HG03571 (cell line): ENCODE data around the gene ADAMTS14.

ENCODE experiments used
- ATAC-seq: cut with Tn5 transposase; IDR thresholded peaks from one replicate; pipeline ENCODE4 v1.9.1; 2021; ENCODE audit not compliant: unreplicated experiment

The ADAMTS14 gene

DNA sequence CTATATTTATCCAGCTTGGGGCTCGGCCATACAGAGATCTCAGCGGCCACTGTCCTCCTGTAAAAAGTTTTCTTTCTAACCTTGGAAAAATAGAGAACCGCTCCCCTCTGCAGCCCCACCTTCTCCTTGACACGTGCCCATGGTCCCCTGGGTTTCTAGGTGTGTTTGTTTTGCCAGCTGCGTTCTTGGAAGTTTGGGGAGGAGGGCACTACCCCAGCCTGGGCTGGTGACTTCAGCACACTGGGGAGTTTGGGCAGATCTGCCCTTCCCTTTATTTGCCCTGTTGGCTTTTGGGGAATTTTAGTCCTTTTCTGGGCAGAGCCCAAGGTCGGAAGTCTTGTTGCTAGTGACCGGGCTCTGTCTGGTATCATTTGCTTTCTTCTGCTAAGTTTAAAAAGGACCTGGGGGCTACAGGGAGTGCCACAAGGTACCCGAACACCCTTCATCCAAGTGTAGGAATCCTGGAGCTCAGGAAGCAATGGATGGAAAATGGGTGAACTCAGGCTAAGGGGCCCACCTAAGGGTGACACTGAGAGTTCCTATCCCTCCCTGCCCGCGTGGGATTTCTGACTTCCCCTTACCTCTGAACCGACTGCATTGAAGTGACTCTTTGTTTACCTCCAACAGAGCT is 1.7 kb downstream of the ADAMTS14 start:
- no peak for ATAC-seq

DNA sequence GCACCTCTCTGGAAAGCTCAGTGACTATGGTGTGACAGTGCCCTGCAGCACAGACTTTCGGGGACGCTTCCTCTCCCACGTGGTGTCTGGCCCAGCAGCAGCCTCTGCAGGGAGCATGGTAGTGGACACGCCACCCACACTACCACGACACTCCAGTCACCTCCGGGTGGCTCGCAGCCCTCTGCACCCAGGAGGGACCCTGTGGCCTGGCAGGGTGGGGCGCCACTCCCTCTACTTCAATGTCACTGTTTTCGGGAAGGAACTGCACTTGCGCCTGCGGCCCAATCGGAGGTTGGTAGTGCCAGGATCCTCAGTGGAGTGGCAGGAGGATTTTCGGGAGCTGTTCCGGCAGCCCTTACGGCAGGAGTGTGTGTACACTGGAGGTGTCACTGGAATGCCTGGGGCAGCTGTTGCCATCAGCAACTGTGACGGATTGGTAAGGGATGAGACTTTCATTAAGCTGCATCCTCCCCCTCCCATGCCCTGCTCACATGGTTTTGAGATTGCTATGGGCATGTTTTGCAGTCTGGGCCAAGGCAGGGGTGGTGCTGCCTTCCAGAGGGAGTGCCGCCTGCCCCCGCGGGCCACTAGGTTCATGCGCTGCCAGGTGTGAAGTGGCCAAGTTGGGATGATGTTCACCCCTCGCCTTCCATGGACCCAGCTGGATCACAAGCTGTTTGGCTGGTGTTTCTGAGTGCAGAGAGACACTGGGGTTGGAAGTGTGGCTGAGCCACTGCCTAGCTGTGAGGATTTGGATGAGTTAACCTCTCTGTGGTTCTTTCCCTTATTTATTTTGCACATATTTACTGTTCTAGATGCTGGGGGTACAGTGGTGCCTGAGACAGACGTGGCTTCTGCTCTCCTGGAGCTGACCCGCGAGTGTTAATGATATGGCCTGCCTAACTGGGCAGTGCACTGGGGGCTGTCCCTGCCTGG is 2.5 kb downstream of the ADAMTS14 start:
- no peak for ATAC-seq

DNA sequence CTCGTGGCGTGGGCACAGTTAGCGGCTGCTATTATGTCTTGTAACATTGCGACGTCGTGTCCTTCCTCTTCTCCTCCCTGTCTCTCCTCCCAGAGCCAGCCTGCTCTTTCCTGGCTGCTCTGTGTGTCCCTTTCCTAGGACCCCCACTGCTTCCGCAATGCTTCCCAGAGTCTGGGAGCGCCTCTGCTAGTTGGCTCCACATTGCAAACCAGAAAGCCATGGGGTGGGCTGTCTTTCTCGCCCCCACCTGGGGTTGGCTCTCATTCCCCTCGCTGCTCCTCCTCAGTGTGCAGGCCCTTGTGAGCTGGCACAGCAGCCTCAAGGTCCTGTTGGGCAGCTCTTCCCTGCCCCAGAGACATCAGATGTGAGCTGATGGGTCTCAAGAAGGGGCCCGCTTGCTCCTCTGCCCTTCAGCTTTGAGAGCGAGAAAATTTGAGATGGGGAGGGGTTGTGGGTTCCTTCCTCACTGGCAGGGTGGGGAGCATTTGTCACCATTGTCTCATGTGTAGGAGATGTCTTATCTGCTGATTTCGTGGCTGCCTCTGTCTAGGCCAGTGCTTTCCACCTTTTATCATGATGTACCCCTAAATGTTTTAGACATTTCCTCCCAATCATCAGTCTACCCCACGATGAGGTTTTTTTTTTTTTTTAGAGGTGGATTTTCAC is 3.3 kb downstream of the ADAMTS14 start:
- no peak for ATAC-seq

DNA sequence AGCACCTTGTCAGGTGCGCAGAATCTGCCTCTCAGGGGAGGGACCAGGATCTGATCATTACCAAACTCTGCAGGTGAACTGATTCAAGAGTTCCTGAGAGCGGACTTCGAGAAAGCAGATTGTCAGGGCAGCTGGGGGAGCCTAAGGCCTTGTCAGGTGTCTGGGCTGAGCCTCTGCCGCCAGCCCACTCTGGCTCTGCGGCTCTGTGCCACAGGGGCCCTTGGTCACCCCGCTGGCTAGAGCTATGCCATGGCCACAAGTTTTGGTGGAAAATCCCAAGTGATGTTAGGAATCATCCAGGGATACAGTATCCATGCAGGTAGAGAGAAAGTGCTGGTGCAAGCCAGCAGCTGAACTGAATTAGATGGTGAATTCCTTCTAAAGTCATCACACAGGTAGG is 4.2 kb downstream of the ADAMTS14 start:
- no peak for ATAC-seq

DNA sequence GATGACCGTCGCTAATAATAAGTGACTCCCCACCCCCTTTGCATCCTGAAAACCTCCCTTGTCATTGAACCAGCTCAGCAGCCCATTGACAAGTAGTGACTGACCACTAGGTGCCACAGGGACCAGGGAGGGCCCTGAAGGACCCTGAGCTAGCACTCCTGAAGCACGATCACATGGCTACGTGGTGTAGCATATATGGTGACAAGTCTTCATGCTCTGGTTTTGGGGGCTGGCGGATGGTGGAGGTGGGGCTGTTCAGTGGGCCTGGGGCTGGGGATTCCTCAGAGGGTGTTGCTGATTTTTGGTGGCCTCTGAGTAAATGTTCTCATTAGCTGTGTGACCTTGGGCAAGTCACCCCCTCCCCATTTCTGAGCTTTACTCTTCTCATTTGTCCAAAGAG is 4.7 kb downstream of the ADAMTS14 start:
- no peak for ATAC-seq

DNA sequence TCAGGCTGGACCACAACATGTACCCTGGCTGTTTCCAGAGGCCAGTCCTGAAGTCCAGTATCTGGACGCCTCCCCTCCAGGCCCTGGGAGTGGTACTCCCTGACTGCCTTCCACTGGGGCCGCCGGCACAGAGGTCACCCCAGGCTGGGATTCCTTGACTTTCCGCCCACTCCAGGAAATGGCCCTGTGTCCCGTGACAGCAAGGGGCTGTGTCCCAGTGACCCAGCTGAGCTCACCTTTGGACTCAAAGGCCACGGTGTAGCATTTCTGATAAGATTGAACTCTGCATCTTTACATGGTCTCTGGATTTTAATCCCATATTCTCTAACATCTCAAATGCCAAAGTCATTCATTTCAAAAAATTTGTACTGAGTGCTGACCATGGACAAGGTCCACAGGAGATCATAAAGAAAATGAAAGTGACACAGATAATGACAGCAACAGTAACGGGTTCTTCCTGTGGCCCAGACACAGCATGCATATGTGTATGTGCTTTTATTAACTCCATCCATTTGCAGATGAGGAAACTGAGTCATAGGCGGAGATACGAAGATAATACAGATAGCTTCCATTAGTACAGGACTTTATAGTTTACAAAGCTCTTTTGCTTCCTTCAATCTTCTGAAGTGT is 5.4 kb downstream of the ADAMTS14 start:
- ATAC-seq: no peak

DNA sequence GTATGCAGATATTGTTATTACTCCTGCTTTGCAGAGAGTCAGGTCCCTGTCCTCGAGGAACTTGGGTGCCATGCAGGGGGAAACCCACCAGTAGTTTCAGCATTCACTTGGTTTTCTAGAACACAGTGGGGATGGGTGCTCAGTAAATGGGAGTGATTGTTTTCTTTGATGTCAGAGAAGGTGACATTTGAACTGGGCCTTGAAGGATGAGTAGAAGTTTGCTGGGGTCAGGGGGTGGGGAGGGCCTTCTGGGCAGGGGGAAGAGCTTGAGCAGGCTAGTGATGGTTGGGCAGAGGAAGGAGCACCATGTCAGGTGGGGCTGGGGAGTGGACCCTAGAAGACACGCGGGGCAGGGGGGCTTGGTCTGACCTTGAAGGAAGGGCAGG is 5.9 kb downstream of the ADAMTS14 start:
- no peak for ATAC-seq

DNA sequence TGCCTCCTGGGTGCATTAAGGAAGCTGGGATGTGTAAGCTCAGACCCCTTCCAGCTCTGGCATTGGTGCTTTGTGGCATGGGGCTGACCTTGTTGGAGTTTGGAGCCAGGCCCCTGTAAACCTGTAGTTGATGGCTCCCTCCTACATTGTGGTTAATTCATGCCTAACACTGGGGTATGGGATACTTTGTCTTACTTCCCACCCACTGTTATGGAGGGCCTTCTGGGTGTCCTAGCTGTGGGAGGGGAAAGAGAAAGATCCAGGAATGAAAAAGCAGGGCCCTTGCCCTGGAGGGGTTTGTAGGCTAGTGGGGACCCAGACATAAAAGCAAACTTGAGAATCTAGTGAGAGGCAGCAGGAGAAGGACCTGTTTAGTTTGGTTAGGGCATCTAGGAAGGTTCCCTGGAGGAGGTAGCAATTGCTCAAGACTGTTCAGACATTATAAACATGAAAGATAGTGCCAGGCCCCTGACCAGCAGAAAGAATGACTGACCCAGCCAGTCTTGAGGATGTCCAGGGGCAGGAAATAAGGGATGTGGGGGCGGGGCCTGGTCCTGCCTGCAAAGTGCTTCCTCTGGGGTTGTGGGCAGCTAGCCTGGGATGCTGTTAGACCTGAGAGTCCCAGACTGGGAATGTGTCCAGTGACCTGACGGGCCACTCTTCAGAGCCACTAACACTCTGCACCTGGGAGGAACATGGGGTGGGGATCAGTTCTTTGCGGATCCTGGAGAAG is 6.6 kb downstream of the ADAMTS14 start:
- no peak for ATAC-seq

DNA sequence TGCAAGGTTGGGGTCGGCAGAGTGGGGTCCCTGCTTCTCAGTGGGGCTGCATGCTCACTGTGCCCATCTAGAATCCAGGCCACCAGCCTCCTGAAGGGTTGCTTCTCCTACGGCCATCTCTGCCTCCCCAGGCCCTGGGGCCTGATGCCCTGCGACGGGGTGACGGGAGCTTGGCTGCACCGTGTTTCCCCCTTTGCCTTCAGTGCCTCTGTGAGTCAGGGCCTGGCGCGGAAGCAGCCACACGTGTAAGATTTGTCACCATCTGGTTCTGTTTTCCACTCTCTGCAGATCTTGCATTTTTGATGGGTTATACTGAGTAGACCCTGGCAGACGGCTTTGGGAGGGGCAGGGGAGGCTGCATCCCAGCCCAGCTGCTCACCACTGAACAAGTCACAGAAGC is 7.2 kb downstream of the ADAMTS14 start:
- no peak for ATAC-seq

DNA sequence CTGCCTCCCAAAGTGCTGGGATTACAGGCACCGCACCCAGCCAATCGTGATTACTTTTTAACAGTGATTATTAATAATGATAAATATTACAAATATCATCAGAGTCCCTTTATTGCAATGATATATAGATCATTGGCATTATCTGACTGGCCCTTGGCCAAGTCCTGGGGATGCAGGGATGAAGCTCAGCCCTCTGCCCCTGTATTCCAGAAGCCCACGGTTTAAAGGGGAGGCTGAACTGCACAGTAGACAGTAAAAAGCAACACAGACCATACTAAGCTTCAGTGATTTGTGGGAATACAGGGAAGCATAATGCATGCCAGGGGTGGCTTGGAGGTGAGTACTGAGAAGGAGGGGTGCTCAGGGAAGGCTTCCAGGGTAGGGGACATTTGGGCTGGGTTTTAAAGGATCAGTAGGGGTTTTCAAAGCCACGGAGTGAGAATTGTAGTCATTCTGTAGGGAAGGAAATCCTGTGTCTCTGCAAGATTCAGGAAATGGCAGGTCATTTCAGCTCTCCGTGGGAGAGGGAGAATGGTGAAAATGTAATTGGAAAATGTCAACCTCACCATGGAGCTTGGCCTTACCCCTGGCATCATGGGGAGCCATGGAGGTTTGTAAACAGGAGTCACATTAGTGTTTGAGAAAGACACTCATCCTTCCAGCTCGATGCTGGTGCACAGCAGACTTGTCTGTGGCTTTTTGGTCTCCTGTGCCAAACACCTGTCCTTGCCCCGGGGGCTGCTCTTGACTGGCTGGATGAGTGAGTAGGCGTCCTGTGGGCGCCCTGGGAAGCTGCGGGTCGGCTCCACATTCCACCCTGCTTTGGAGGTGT is 8.8 kb downstream of the ADAMTS14 start:
- no peak for ATAC-seq

DNA sequence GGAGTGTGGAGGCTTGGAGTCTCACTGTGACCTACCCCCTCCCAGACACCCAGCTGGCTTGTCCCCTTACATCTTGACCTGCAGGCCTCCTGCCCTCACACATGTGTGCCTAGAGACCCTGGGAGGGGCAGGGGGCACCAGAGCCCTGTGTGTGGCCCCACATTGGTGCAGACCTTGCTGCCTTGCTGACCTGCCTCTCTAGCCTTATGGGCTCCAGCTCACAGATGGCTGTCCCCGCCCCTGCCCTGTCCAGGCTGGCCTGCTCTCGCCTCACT is 9.4 kb downstream of the ADAMTS14 start:
- no peak for ATAC-seq

DNA sequence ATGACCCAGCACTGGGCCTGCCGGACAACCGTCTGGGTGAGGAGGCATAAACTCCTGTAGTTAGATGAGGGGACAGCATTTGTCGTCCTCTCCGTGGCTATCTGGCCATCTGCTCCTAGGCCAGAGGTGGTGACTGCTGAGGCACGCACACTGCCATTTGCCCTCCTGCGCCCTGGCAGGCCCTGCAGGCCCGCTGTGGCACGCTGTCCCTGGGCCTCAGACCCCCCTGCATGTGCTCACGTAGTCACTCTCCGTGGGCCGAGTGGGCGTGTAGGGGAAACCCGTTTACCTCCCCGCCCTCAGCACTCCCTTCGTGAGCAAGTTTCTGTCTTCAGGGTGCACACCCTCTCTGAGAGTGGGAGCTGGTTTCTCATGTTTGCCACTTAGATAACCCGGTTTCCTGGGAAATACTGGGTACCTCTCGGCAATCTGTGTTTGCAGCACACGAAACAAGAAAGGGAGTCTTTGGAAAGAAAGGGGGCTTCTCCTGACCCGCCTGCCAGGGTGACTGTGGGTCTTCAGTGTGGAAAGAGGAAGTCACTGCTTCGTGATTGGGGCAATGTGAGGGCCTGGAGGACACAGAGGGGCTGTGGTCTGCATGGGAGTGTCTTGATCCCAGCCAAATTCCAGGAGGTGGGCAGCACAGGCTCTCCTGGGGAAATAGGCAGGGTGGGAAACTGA is 10.8 kb downstream of the ADAMTS14 start:
- ATAC-seq: no peak

DNA sequence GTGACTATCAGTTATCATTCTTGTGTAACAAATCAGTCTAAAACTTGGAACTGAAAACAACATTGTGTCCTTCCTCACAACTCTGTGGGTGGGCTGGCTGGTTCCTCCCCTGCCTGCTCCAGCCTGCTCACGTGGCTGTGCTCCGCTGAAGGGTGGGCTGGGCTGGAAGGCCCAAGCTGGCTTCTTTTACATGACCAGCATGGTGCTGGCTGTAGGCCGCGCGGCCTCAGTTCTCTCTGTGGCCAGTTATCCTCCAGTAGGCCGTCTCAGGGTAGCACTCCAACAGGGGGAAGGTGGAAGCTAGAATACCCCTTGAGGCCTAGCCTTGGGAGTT is 11.3 kb downstream of the ADAMTS14 start:
- no peak for ATAC-seq

DNA sequence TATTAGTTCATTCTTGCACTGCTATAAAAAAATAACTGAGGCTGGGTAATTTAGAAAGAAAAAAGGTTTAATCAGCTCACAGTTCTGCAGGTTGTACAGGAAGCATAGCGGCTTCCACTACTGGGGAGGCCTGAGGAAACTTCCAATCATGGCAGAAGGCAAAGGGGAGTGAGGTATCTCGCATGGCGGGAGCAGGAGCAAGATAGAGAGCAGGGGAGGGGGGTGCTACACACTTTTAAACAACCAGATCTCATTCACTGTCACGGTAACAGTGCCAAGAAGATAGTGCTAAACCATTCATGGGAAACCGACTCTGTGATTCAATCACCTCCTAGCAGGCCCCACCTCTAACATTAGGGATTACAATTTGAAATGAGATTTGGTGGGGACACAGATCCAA is 11.6 kb downstream of the ADAMTS14 start:
- no peak for ATAC-seq

DNA sequence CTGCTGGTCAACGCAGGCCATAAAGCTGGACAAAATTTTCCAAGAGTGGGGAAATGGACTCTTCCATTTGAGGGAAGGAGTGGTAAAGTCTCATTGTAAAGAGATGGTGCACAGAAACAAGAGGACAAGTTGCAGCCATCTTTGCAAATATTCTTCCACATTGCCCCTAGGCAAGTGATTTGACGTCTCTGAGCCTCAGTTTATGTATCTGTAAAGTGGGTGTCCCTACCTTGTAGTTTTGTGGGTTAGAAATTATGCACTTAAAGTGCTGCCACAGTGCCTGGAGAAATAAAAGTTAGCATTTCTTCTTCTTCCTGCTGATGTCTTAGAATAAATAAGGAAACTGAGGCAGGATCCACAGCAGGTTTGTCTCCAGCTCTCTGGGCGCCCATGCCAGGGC is 12.1 kb downstream of the ADAMTS14 start:
- no peak for ATAC-seq

DNA sequence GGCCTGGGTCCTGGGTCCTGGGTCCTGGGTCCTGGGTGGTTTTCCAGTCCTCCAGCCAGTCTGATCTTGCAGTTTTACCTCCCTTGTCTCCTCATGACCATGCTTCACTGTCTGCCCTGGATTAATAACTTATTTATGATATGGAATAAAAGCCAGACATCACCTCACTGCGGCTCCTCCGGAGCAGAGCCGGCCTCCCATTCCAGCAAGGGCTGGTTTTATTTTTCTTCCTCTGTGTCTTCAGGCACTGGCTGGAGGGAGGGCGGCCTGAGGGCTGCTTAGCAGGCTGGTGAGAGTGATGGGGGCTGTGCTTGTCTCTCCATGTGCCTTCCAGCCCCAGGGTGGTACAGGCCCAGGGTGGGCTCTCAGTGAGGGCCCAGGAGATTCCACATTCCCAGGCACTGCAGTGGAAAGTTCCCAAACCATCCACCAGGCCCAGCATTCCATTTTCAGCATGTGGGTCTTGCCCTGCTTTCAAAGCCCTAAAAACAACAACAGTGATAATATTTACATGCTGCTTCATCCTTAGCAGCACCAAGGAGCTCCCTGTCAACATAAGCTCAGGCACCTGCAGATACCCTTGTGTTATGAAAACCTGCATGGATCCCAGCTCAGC is 12.6 kb downstream of the ADAMTS14 start:
- ATAC-seq: no peak

DNA sequence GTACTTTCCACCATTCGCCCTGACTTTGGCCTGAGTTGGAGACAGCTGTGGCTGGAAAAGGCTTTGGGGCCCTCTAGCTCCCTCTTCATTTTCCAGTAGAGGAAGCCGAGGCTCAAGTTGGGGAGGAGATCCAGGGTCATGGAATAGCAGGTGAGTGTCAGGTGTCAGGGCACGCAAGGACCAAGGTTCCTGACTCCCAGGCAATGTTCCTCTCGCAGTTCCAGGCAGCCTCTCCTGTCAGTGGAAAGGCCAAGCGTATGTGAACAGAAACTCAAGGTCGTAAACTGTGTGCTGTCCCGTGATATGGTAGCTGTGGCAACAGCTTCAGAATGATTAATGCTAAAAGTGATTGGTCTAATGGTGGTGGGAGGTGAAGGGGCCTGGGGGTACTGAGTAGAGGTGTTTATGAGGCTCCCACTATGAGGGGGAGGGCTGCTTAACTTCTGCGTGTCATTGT is 13.2 kb downstream of the ADAMTS14 start:
- no peak for ATAC-seq

DNA sequence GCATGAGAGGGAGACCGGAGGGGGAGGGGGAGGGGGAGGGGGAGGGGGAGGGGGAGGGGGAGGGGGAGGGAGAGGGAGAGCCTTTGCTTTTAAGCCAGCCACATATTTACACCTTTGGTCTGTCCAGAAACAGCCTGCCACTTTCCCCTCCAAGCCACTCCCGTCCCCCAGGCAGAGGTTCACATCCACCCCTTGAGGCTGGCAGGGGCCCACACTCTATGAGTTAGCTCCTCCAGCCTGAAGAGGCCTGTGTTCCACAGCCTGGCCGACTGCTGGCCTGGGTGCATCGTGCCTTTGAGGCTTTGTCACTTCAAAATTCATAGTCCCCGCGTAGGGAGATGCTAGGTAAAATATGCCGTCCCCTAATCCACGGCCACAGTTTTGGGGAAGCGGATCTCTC is 16.5 kb downstream of the ADAMTS14 start:
- ATAC-seq: no peak

DNA sequence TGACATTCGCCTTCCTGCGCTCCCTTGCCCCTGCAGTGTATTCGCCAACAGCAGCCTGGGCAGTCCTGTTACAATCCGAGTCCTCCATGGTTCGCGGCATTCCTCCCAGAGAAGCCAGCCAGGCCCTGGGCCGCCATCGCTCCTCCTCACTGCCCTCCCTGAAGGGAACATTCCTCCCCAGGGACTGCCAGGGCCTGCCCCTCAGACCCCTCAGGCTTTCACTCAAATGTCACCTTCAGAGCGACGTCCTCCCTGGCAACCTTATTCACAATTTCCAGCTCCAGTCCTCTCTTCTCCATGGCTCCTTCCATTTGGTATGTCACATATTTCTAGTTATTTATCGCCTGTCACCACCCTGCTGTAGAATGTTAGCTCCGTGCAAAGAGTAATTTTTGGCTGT is 17.4 kb downstream of the ADAMTS14 start:
- no peak for ATAC-seq
